NCI-H748 (cell line): ENCODE data around the gene LMO2.

ENCODE experiments used
- DNase-seq: peaks from one replicate; lab custom pipeline; 2025; ENCODE audit not compliant: unreplicated experiment; lab: John Stamatoyannopoulos, UW

LMO2 gene

GRCh38 chr11:33889821-33890378, 2.0 kb downstream of the LMO2 start:
- DNase-seq: no peak

- no peak for DNase-seq
Observed at GRCh38 chr11:33889296-33889695, 2.6 kb downstream of the LMO2 start.

GRCh38 chr11:33887886-33888285, 4.0 kb downstream of the LMO2 start:
- DNase-seq: no peak

GRCh38 chr11:33885338-33886005, 6.4 kb downstream of the LMO2 start:
- no peak for DNase-seq

GRCh38 chr11:33884601-33885000, 7.3 kb downstream of the LMO2 start:
- DNase-seq: no peak

GRCh38 chr11:33884035-33884434, 7.8 kb downstream of the LMO2 start:
- no peak for DNase-seq

GRCh38 chr11:33881651-33882503, 10.0 kb downstream of the LMO2 start:
- DNase-seq: no peak

GRCh38 chr11:33880979-33881378, 10.9 kb downstream of the LMO2 start:
- no peak for DNase-seq

GRCh38 chr11:33879375-33879774, 12.5 kb downstream of the LMO2 start:
- no peak for DNase-seq

GRCh38 chr11:33877038-33877437, 14.8 kb downstream of the LMO2 start:
- no peak for DNase-seq

GRCh38 chr11:33875621-33876294, 16.1 kb downstream of the LMO2 start:
- no peak for DNase-seq

- no peak for DNase-seq
Observed at GRCh38 chr11:33874910-33875490, 16.9 kb downstream of the LMO2 start.

- DNase-seq: no peak
Observed at GRCh38 chr11:33874433-33874832, 17.4 kb downstream of the LMO2 start.

GRCh38 chr11:33869481-33870422, 22.1 kb downstream of the LMO2 start:
- DNase-seq: peak; percentile 75

- peak; percentile 33 for DNase-seq
Observed at GRCh38 chr11:33868647-33869461, 23.0 kb downstream of the LMO2 start.

GRCh38 chr11:33867996-33868646, 23.8 kb downstream of the LMO2 start:
- peak; percentile 25 for DNase-seq

- no peak for DNase-seq
Observed at GRCh38 chr11:33867561-33867960, 24.3 kb downstream of the LMO2 start.

GRCh38 chr11:33866936-33867335, 24.9 kb downstream of the LMO2 start:
- no peak for DNase-seq

GRCh38 chr11:33864479-33864878, 27.4 kb downstream of the LMO2 start:
- DNase-seq: no peak
